Measurements from ENCODE around the gene SRSF5.
A peak's percentile ranks its signal among the peaks of the same experiment; 100 is the strongest.

Gene SRSF5

GRCh38 chr14:69753860-69754259 is 13.1 kb upstream of the SRSF5 start:
- H3K4me3 ChIP-seq (ENCODE audit: low read depth in 1 of 2, low read length in 2 of 2) = no peak overlapping the region
- H3K36me3 ChIP-seq (ENCODE audit: insufficient read depth, low read length) = no peaks in the 10 kb centered on the region
- H3K9me3 ChIP-seq (ENCODE audit: low read length) = no peaks in the 10 kb centered on the region
- H3K27me3 ChIP-seq (ENCODE audit: control insufficient read depth in 1 of 2, insufficient read depth in 2 of 2, low read length in 2 of 2) = no peaks in the 10 kb centered on the region
- H3K4me1 ChIP-seq (ENCODE audit: insufficient read depth, low read length) = no peaks in the 10 kb centered on the region
- no peak overlapping the region for H3K27ac ChIP-seq (ENCODE audit: low read depth, low read length)
- no peak overlapping the region for H3K9ac ChIP-seq (ENCODE audit: low read length)

GRCh38 chr14:69754487-69754886 is 12.5 kb upstream of the SRSF5 start:
- no peak overlapping the region for H3K27ac ChIP-seq (ENCODE audit: low read depth, low read length)
- H3K4me1 ChIP-seq (ENCODE audit: insufficient read depth, low read length) = no peaks in the 10 kb centered on the region
- no peak overlapping the region for H3K4me3 ChIP-seq (ENCODE audit: low read depth in 1 of 2, low read length in 2 of 2)
- H3K27me3 ChIP-seq (ENCODE audit: control insufficient read depth in 1 of 2, insufficient read depth in 2 of 2, low read length in 2 of 2) = no peaks in the 10 kb centered on the region
- no peaks in the 10 kb centered on the region for H3K36me3 ChIP-seq (ENCODE audit: insufficient read depth, low read length)
- H3K9ac ChIP-seq (ENCODE audit: low read length) = no peak overlapping the region
- H3K9me3 ChIP-seq (ENCODE audit: low read length) = no peaks in the 10 kb centered on the region

- H3K27ac ChIP-seq (ENCODE audit: low read depth, low read length) = no peak overlapping the region
- no peaks in the 10 kb centered on the region for H3K4me1 ChIP-seq (ENCODE audit: insufficient read depth, low read length)
These were observed 11.6 kb upstream of the SRSF5 start for GRCh38 chr14:69755296-69755695.

GRCh38 chr14:69755784-69756183 is 11.2 kb upstream of the SRSF5 start:
- no peaks in the 10 kb centered on the region for H3K27me3 ChIP-seq (ENCODE audit: control insufficient read depth in 1 of 2, insufficient read depth in 2 of 2, low read length in 2 of 2)
- no peak overlapping the region for H3K4me3 ChIP-seq (ENCODE audit: low read depth in 1 of 2, low read length in 2 of 2)
- H3K4me1 ChIP-seq (ENCODE audit: insufficient read depth, low read length) = no peaks in the 10 kb centered on the region
- no peaks in the 10 kb centered on the region for H3K9me3 ChIP-seq (ENCODE audit: low read length)
- no peak overlapping the region for H3K27ac ChIP-seq (ENCODE audit: low read depth, low read length)
- H3K36me3 ChIP-seq (ENCODE audit: insufficient read depth, low read length) = no peaks in the 10 kb centered on the region
- H3K9ac ChIP-seq (ENCODE audit: low read length) = no peak overlapping the region

More at GRCh38 chr14:69755296-69755695, 11.6 kb upstream of the SRSF5 start:
- H3K9me3 ChIP-seq (ENCODE audit: low read length) = no peaks in the 10 kb centered on the region
- no peak overlapping the region for H3K9ac ChIP-seq (ENCODE audit: low read length)
- no peak overlapping the region for H3K4me3 ChIP-seq (ENCODE audit: low read depth in 1 of 2, low read length in 2 of 2)
- H3K27me3 ChIP-seq (ENCODE audit: control insufficient read depth in 1 of 2, insufficient read depth in 2 of 2, low read length in 2 of 2) = no peaks in the 10 kb centered on the region
- H3K36me3 ChIP-seq (ENCODE audit: insufficient read depth, low read length) = no peaks in the 10 kb centered on the region

- no peaks in the 10 kb centered on the region for H3K9me3 ChIP-seq (ENCODE audit: low read length)
- H3K4me3 ChIP-seq (ENCODE audit: low read depth in 1 of 2, low read length in 2 of 2) = no peak overlapping the region
- H3K27me3 ChIP-seq (ENCODE audit: control insufficient read depth in 1 of 2, insufficient read depth in 2 of 2, low read length in 2 of 2) = no peaks in the 10 kb centered on the region
- no peak overlapping the region for H3K9ac ChIP-seq (ENCODE audit: low read length)
- H3K36me3 ChIP-seq (ENCODE audit: insufficient read depth, low read length) = no peaks in the 10 kb centered on the region
- H3K4me1 ChIP-seq (ENCODE audit: insufficient read depth, low read length) = no peaks in the 10 kb centered on the region
- no peak overlapping the region for H3K27ac ChIP-seq (ENCODE audit: low read depth, low read length)
These were observed 10.6 kb upstream of the SRSF5 start for GRCh38 chr14:69756298-69756697.

- Histone ChIP-seq H3K36me3 (ENCODE audit: insufficient read depth, low read length) (no peaks in the 10 kb centered on the region), H3K27me3 (ENCODE audit: control insufficient read depth in 1 of 2, insufficient read depth in 2 of 2, low read length in 2 of 2) (no peaks in the 10 kb centered on the region), H3K4me1 (ENCODE audit: insufficient read depth, low read length) (no peaks in the 10 kb centered on the region), H3K9me3 (ENCODE audit: low read length) (no peaks in the 10 kb centered on the region), H3K27ac (ENCODE audit: low read depth, low read length) (no peak overlapping the region), H3K9ac (ENCODE audit: low read length) (no peak overlapping the region), H3K4me3 (ENCODE audit: low read depth in 1 of 2, low read length in 2 of 2) (no peak overlapping the region)
These were observed 6.1 kb upstream of the SRSF5 start for GRCh38 chr14:69760810-69761209.

GRCh38 chr14:69763761-69764510 is 3.0 kb upstream of the SRSF5 start:
- Histone ChIP-seq H3K4me1 (ENCODE audit: insufficient read depth, low read length) (peaks cover 12% of the 10 kb centered on the region), H3K27ac (ENCODE audit: low read depth, low read length) (no peak overlapping the region), H3K36me3 (ENCODE audit: insufficient read depth, low read length) (peaks cover 11% of the 10 kb centered on the region), H3K27me3 (ENCODE audit: control insufficient read depth in 1 of 2, insufficient read depth in 2 of 2, low read length in 2 of 2) (no peaks in the 10 kb centered on the region), H3K9ac (ENCODE audit: low read length) (no peak overlapping the region), H3K9me3 (ENCODE audit: low read length) (no peaks in the 10 kb centered on the region), H3K4me3 (ENCODE audit: low read depth in 1 of 2, low read length in 2 of 2) (no peak overlapping the region)

GRCh38 chr14:69767369-69767999 is 542 bp downstream of the SRSF5 start:
- peak overlapping the region; percentile 100 for H3K27ac ChIP-seq (ENCODE audit: low read depth, low read length)
- H3K27me3 ChIP-seq (ENCODE audit: control insufficient read depth in 1 of 2, insufficient read depth in 2 of 2, low read length in 2 of 2) = no peaks in the 10 kb centered on the region
- no peaks in the 10 kb centered on the region for H3K9me3 ChIP-seq (ENCODE audit: low read length)
- peak overlapping the region; percentile 78 to 100 for H3K4me3 ChIP-seq (ENCODE audit: low read depth in 1 of 2, low read length in 2 of 2)
- peaks cover 47% of the 10 kb centered on the region for H3K36me3 ChIP-seq (ENCODE audit: insufficient read depth, low read length)
- H3K9ac ChIP-seq (ENCODE audit: low read length) = peak overlapping the region; percentile 100
- H3K4me1 ChIP-seq (ENCODE audit: insufficient read depth, low read length) = peaks cover 34% of the 10 kb centered on the region

- Histone ChIP-seq H3K27me3 (ENCODE audit: control insufficient read depth in 1 of 2, insufficient read depth in 2 of 2, low read length in 2 of 2) (no peaks in the 10 kb centered on the region), H3K9me3 (ENCODE audit: low read length) (no peaks in the 10 kb centered on the region), H3K4me1 (ENCODE audit: insufficient read depth, low read length) (peaks cover 34% of the 10 kb centered on the region), H3K27ac (ENCODE audit: low read depth, low read length) (no peak overlapping the region), H3K4me3 (ENCODE audit: low read depth in 1 of 2, low read length in 2 of 2) (peak overlapping the region in 1 of 2 donors; percentile 78), H3K36me3 (ENCODE audit: insufficient read depth, low read length) (peaks cover 60% of the 10 kb centered on the region), H3K9ac (ENCODE audit: low read length) (peak overlapping the region; percentile 100)
These were observed 1.9 kb downstream of the SRSF5 start for GRCh38 chr14:69768873-69769272.

GRCh38 chr14:69769623-69770022 is 2.7 kb downstream of the SRSF5 start:
- Histone ChIP-seq H3K4me3 (ENCODE audit: low read depth in 1 of 2, low read length in 2 of 2) (peak overlapping the region in 1 of 2 donors; percentile 24), H3K36me3 (ENCODE audit: insufficient read depth, low read length) (peaks cover 66% of the 10 kb centered on the region), H3K4me1 (ENCODE audit: insufficient read depth, low read length) (peaks cover 34% of the 10 kb centered on the region), H3K9me3 (ENCODE audit: low read length) (no peaks in the 10 kb centered on the region), H3K27me3 (ENCODE audit: control insufficient read depth in 1 of 2, insufficient read depth in 2 of 2, low read length in 2 of 2) (no peaks in the 10 kb centered on the region), H3K9ac (ENCODE audit: low read length) (no peak overlapping the region), H3K27ac (ENCODE audit: low read depth, low read length) (no peak overlapping the region)

- Histone ChIP-seq H3K27ac (ENCODE audit: low read depth, low read length) (no peak overlapping the region), H3K9ac (ENCODE audit: low read length) (no peak overlapping the region), H3K4me3 (ENCODE audit: low read depth in 1 of 2, low read length in 2 of 2) (no peak overlapping the region), H3K27me3 (ENCODE audit: control insufficient read depth in 1 of 2, insufficient read depth in 2 of 2, low read length in 2 of 2) (no peaks in the 10 kb centered on the region), H3K36me3 (ENCODE audit: insufficient read depth, low read length) (peaks cover 75% of the 10 kb centered on the region), H3K9me3 (ENCODE audit: low read length) (no peaks in the 10 kb centered on the region), H3K4me1 (ENCODE audit: insufficient read depth, low read length) (peaks cover 35% of the 10 kb centered on the region)
These were observed 3.6 kb downstream of the SRSF5 start for GRCh38 chr14:69770559-69770958.

GRCh38 chr14:69771136-69771535 is 4.2 kb downstream of the SRSF5 start:
- peaks cover 38% of the 10 kb centered on the region for H3K4me1 ChIP-seq (ENCODE audit: insufficient read depth, low read length)
- no peaks in the 10 kb centered on the region for H3K27me3 ChIP-seq (ENCODE audit: control insufficient read depth in 1 of 2, insufficient read depth in 2 of 2, low read length in 2 of 2)
- H3K9me3 ChIP-seq (ENCODE audit: low read length) = no peaks in the 10 kb centered on the region
- H3K36me3 ChIP-seq (ENCODE audit: insufficient read depth, low read length) = peaks cover 81% of the 10 kb centered on the region
- no peak overlapping the region for H3K4me3 ChIP-seq (ENCODE audit: low read depth in 1 of 2, low read length in 2 of 2)
- H3K9ac ChIP-seq (ENCODE audit: low read length) = no peak overlapping the region
- no peak overlapping the region for H3K27ac ChIP-seq (ENCODE audit: low read depth, low read length)
